Measurements from ENCODE around the gene ESRRA. TPM values are rescaled to one million over a fixed set of nuclear protein-coding genes. Genes with fewer than 3 reads are reported as not detected.

ESRRA gene
- total RNA-seq, 1 experiment from 2014 or later: 61.0 TPM

- H3K4me2 ChIP-seq: no peak overlapping the region
- H3K4me1 ChIP-seq (replicated peaks; ENCODE audit: insufficient read depth): peaks cover 14% of the 10 kb centered on the region
- DNase-seq: no peak
- no TSS peak for BruUV-seq (replicated peaks)
- no peaks in the 10 kb centered on the region for H3K27me3 ChIP-seq (ENCODE audit: insufficient read depth, low read depth)
- H3K9me2 ChIP-seq (ENCODE audit: insufficient read depth): no peaks in the 10 kb centered on the region
- H4K20me1 ChIP-seq (ENCODE audit: insufficient read depth): no peaks in the 10 kb centered on the region
- H2AFZ ChIP-seq: no peak overlapping the region
- no peak overlapping the region for H3K27ac ChIP-seq
- H3K79me2 ChIP-seq (ENCODE audit: low read depth): no peaks in the 10 kb centered on the region
- H3K9me3 ChIP-seq (ENCODE audit: insufficient read depth, low read depth): no peaks in the 10 kb centered on the region
- no peak overlapping the region for H3K4me3 ChIP-seq
- CTCF ChIA-PET: interaction anchor here (0.6 to 1.7 kb wide), 2 partner anchors 9 to 52 kb away, joined by 3 read pairs; no protein-coding TSS in a partner anchor
- intact Hi-C loops (cut with micrococcal nuclease; ENCODE audit: unreplicated experiment): no loop called here
- peaks cover 33% of the 10 kb centered on the region for H3F3A ChIP-seq (ENCODE audit: insufficient read depth, low read depth)
- POLR2A ChIA-PET (ENCODE audit: unreplicated experiment): no interaction called here
- peaks cover 9% of the 10 kb centered on the region; the same call in 1 of the 2 replicates for H3K36me3 ChIP-seq (ENCODE audit: low read depth)
- TF ChIP-seq, protein P1, sequence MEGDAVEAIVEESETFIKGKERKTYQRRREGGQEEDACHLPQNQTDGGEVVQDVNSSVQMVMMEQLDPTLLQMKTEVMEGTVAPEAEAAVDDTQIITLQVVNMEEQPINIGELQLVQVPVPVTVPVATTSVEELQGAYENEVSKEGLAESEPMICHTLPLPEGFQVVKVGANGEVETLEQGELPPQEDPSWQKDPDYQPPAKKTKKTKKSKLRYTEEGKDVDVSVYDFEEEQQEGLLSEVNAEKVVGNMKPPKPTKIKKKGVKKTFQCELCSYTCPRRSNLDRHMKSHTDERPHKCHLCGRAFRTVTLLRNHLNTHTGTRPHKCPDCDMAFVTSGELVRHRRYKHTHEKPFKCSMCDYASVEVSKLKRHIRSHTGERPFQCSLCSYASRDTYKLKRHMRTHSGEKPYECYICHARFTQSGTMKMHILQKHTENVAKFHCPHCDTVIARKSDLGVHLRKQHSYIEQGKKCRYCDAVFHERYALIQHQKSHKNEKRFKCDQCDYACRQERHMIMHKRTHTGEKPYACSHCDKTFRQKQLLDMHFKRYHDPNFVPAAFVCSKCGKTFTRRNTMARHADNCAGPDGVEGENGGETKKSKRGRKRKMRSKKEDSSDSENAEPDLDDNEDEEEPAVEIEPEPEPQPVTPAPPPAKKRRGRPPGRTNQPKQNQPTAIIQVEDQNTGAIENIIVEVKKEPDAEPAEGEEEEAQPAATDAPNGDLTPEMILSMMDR (conservative IDR thresholded peaks at IDR 0.05): no peak
- TF ChIP-seq EZH2 (IDR thresholded peaks at IDR 0.05; ENCODE audit: low read depth): no peak
These were observed 39.0 kb upstream of the ESRRA start for GRCh38 chr11:64266339-64266738.

DNA sequence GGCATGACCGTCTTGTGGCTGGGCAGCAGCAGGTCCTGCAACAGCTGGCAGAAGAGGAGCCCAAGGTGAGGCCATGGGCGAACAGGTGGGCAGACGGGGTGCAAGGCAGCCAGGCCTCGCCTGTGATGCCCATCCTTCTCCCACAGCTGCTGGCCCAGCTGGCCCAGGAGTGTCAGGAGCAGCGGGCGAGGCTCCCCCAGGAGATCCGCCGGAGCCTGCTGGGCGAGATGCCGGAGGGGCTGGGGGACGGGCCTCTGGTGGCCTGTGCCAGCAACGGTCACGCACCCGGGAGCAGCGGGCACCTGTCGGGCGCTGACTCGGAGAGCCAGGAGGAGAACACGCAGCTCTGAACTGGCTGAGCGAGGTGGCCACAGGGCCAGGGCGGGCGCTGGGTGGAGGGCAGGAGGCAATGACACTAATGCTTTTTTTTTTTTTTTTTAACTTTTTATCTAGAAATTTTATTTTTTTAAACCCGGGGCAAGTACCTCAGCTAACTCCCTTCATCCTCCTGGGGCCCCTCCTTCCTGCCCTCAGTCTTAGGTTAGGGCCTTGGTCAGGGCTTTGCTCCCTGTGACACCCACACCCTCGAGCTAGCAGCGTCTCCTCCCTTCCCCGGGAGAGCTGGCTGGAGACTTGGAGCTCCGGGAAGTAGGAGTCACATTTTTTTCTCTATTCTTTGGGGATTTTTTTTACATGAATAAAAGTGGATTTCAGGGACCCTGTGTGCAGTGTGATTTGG is 37.9 kb upstream of the ESRRA start:
- Histone ChIP-seq H3K27ac (no peak overlapping the region), H3K9me2 (ENCODE audit: insufficient read depth) (no peaks in the 10 kb centered on the region), H2AFZ (no peak overlapping the region), H3K27me3 (ENCODE audit: insufficient read depth, low read depth) (no peaks in the 10 kb centered on the region), H3K79me2 (ENCODE audit: low read depth) (peaks cover 9% of the 10 kb centered on the region), H3K4me1 (replicated peaks; ENCODE audit: insufficient read depth) (peaks cover 21% of the 10 kb centered on the region), H3K36me3 (ENCODE audit: low read depth) (peaks cover 9% of the 10 kb centered on the region; the same call in 1 of the 2 replicates), H3K9me3 (ENCODE audit: insufficient read depth, low read depth) (no peaks in the 10 kb centered on the region), H4K20me1 (ENCODE audit: insufficient read depth) (no peaks in the 10 kb centered on the region), H3F3A (ENCODE audit: insufficient read depth, low read depth) (peaks cover 44% of the 10 kb centered on the region), H3K4me2 (peak overlapping the region; percentile 91; the same call in 1 of the 2 replicates), H3K4me3 (no peak overlapping the region)
- TF ChIP-seq, protein P1 (conservative IDR thresholded peaks at IDR 0.05): no peak
- no peak for TF ChIP-seq EZH2 (IDR thresholded peaks at IDR 0.05; ENCODE audit: low read depth)
- intact Hi-C loops (cut with micrococcal nuclease; ENCODE audit: unreplicated experiment): no loop called here
- DNase-seq: peak; percentile 26 to 89
- ChIA-PET CTCF (interaction anchor here (0.6 to 1.7 kb wide), 11 partner anchors 9 to 88 kb away, joined by 3 to 15 read pairs (median 3); no protein-coding TSS in a partner anchor), POLR2A (ENCODE audit: unreplicated experiment) (interaction anchor here (0.5 to 0.9 kb wide), 6 partner anchors 15 to 88 kb away, joined by 3 to 11 read pairs (median 4); no protein-coding TSS in a partner anchor)
- BruUV-seq (replicated peaks): no TSS peak

DNA sequence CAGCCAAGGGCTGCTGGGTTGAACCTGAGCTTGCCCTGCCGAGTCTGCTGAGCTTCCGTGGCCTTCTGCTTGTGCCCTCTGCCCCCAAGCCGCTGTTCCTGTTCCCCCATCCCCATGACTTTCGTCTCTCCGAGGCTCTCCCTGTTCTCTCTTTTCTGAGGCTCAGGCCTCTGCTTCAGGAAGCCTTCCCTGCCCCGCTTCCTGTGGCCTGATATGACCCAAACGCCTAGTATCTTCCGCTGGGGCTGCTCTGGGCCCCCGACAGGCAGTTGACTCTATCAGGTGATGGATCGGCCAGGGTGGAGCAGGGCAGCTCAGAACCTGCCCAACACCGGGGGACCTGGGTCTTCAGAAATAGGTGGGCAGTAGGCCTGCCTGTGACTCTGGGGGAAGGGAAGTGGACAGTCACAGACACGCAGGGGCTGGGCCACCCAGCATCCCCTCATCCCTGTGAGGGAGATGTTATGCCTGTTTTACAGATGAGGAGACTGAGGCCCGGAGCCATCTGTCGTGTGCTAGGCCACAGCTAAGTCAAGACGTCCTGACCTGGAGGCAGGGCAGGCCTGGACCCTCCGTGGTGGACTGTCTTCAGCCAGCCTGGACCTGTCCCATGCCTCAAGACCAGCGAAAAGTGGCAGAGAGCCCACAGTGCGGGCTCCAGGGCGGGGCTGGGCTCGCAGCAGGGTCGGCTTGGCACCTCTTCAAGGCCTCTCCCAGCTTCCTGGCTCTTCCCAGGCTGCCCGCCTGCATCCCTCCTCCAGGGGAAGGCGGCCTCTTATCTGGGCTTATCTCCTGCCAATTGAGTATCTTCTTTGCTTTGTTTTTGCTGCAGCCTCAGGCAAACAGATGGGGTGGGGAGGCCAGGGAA is 37.1 kb upstream of the ESRRA start:
- H3K36me3 ChIP-seq (ENCODE audit: low read depth): peaks cover 1% of the 10 kb centered on the region; the same call in 1 of the 2 replicates
- no TSS peak for BruUV-seq (replicated peaks)
- peak overlapping the region; percentile 63 for H3K4me3 ChIP-seq
- H3K27me3 ChIP-seq (ENCODE audit: insufficient read depth, low read depth): no peaks in the 10 kb centered on the region
- POLR2A ChIA-PET (ENCODE audit: unreplicated experiment): interaction anchor here (0.5 to 0.6 kb wide), 2 partner anchors 52 to 654 kb away, joined by 4 to 6 read pairs; partner anchors contain the start of gene PLAAT3
- TF ChIP-seq, protein P1 (conservative IDR thresholded peaks at IDR 0.05): no peak
- TF ChIP-seq EZH2 (IDR thresholded peaks at IDR 0.05; ENCODE audit: low read depth): no peak
- peaks cover 18% of the 10 kb centered on the region for H3K79me2 ChIP-seq (ENCODE audit: low read depth)
- H3K9me3 ChIP-seq (ENCODE audit: insufficient read depth, low read depth): no peaks in the 10 kb centered on the region
- CTCF ChIA-PET: interaction anchor here (0.6 to 1.3 kb wide), 5 partner anchors 9 to 87 kb away, joined by 3 to 14 read pairs (median 6); no protein-coding TSS in a partner anchor
- H3K4me1 ChIP-seq (replicated peaks; ENCODE audit: insufficient read depth): peaks cover 25% of the 10 kb centered on the region
- DNase-seq: peak; percentile 64 to 88
- no peaks in the 10 kb centered on the region for H3K9me2 ChIP-seq (ENCODE audit: insufficient read depth)
- H2AFZ ChIP-seq: no peak overlapping the region; the same call in 1 of the 2 replicates
- H3K4me2 ChIP-seq: peak overlapping the region; percentile 91
- H4K20me1 ChIP-seq (ENCODE audit: insufficient read depth): no peaks in the 10 kb centered on the region
- peaks cover 49% of the 10 kb centered on the region for H3F3A ChIP-seq (ENCODE audit: insufficient read depth, low read depth)
- peak overlapping the region; percentile 89 for H3K27ac ChIP-seq
- intact Hi-C loops (cut with micrococcal nuclease; ENCODE audit: unreplicated experiment): no loop called here
